GM12878 (cell line): ENCODE data around the gene DICER1. TPM values are rescaled to one million over a fixed set of nuclear protein-coding genes. Genes with fewer than 3 reads are reported as not detected.

ENCODE experiments used
- ATAC-seq: fragments of 200-7000 bp; cut with Tn5 transposase; 3 replicates; pipeline ENCODE4 v1.9.1; 2020; ENCODE audit warnings: mild to moderate bottlenecking, moderate library complexity
- BruUV-seq: library from RNA; stranded (reverse); fragments of 400-500 nt; replicated peaks from 2 replicates; lab custom pipeline; 2021; lab: Mats Ljungman, UMichigan
- CTCF ChIA-PET: fragments of 300-600 bp; sonication (Branson Sonifier 250); formaldehyde crosslinking; extraction: SDS; loops from one replicate; lab custom pipeline; 2021; ENCODE audit warnings: inconsistent platforms; lab: Yijun Ruan, JAX
- POLR2A ChIA-PET: fragments of 350-600 bp; formaldehyde crosslinking; extraction: SDS; loops from one replicate; lab custom pipeline; 2021; ENCODE audit warnings: inconsistent platforms; lab: Charles Lee
- RAD21 ChIA-PET: fragments of 300-600 bp; sonication (Branson Sonifier 250); formaldehyde crosslinking; loops from one replicate; lab custom pipeline; 2023; ENCODE audit warnings: antibody characterized with exemption; ENCODE audit not compliant: unreplicated experiment; lab: Charles Lee
- SMC1A ChIA-PET: fragments of 300-600 bp; sonication (Branson Sonifier 250); formaldehyde crosslinking; loops from one replicate; lab custom pipeline; 2023; ENCODE audit not compliant: unreplicated experiment, uncharacterized antibody; lab: Charles Lee
- DNase-seq: peaks from one replicate; pipeline ENCODE4 v3.0.0-alpha.2; 2011; ENCODE audit warnings: low read depth, low spot score
- FAIRE-seq: peaks from 3 replicates; lab custom pipeline; 2011; peaks lifted over from hg19 to GRCh38; lab: Jason Lieb, UNC
- H2AFZ ChIP-seq: 2 replicates; pipeline ENCODE4 v1.6.0; 2011; ENCODE audit warnings: low read depth, low read length, control low read depth; ENCODE audit not compliant: control insufficient read depth
- H3K27ac ChIP-seq: 2 replicates; pipeline ENCODE4 v1.5.1; 2011; ENCODE audit warnings: control low read depth; ENCODE audit not compliant: control insufficient read depth, insufficient read depth
- H3K27me3 ChIP-seq, 2 experiments: replicated peaks in 1 of 2; 2 replicates each; pipeline versions ENCODE4 v1.6.0 to v1.6.1; 2011; ENCODE audit warnings: low read length in 1 of 2; ENCODE audit not compliant: control insufficient read depth in 2 of 2, insufficient read depth in 2 of 2
- H3K36me3 ChIP-seq, 2 experiments: 2 replicates each; pipeline ENCODE4 v1.5.1; 2011; ENCODE audit warnings: low read length in 1 of 2; ENCODE audit not compliant: control insufficient read depth in 2 of 2, insufficient read depth in 2 of 2
- H3K4me1 ChIP-seq: 2 replicates; pipeline ENCODE4 v1.6.1; 2011; ENCODE audit warnings: mild to moderate bottlenecking, low read length, moderate library complexity, mixed read lengths; ENCODE audit not compliant: control insufficient read depth, insufficient read depth
- H3K4me2 ChIP-seq: 2 replicates; pipeline ENCODE4 v1.6.0; 2011; ENCODE audit warnings: control low read depth; ENCODE audit not compliant: control insufficient read depth, insufficient read depth
- H3K4me3 ChIP-seq: fragments of 200-600 bp; sonication (generic); 2 replicates; pipeline ENCODE4 v1.5.1; 2016
- H3K79me2 ChIP-seq: 2 replicates; pipeline ENCODE4 v1.6.0; 2011; ENCODE audit warnings: low read length; ENCODE audit not compliant: control insufficient read depth, insufficient read depth
- H3K9ac ChIP-seq: 2 replicates; pipeline ENCODE4 v1.8.0; 2011; ENCODE audit warnings: low read length, control low read depth, mixed read lengths; ENCODE audit not compliant: control insufficient read depth, insufficient read depth
- H3K9me3 ChIP-seq: replicated peaks from 3 replicates; pipeline ENCODE4 v1.5.1; 2011; ENCODE audit warnings: mild to moderate bottlenecking, low read length; ENCODE audit not compliant: control insufficient read depth, insufficient read depth
- H4K20me1 ChIP-seq: 2 replicates; pipeline ENCODE4 v1.6.0; 2011; ENCODE audit not compliant: control insufficient read depth, insufficient read depth
- ASH2L ChIP-seq: fragments of 300-600, 200-600 bp; sonication (generic); IDR thresholded peaks from 2 replicates; pipeline ENCODE4 v1.6.1; 2017; ENCODE audit warnings: low read depth, mild to moderate bottlenecking, borderline replicate concordance
- ATF3 ChIP-seq: IDR thresholded peaks from 2 replicates; pipeline ENCODE4 v1.6.1; 2011; ENCODE audit warnings: low read depth, mild to moderate bottlenecking, low read length, moderate library complexity, borderline replicate concordance; ENCODE audit errors: extremely low read depth
- BCL3 ChIP-seq: IDR thresholded peaks from 2 replicates; pipeline ENCODE4 v1.6.1; 2011; ENCODE audit warnings: borderline replicate concordance, low read depth, mild to moderate bottlenecking, moderate library complexity, low read length; ENCODE audit not compliant: insufficient read depth, poor library complexity, severe bottlenecking
- CREM ChIP-seq: IDR thresholded peaks from 2 replicates; pipeline ENCODE4 v1.6.1; 2014; ENCODE audit warnings: antibody characterized with exemption, low read depth
- IKZF2 ChIP-seq, 2 experiments: fragments of 450-650 bp; IDR thresholded peaks; 2 replicates each; pipeline ENCODE4 v1.6.1; 2017; ENCODE audit warnings: mild to moderate bottlenecking in 2 of 2, moderate library complexity in 2 of 2
- JUND ChIP-seq: IDR thresholded peaks from 2 replicates; pipeline ENCODE4 v1.6.1; 2012; ENCODE audit warnings: low read depth, mild to moderate bottlenecking, low read length, improper control_type of control experiment, moderate library complexity
- MYC ChIP-seq: IDR thresholded peaks from 2 replicates; pipeline ENCODE4 v1.6.1; 2011; ENCODE audit warnings: mild to moderate bottlenecking, low read length, moderate library complexity, inconsistent platforms; ENCODE audit not compliant: insufficient read depth, insufficient replicate concordance, insufficient read length, severe bottlenecking
- RELA ChIP-seq: fragments of 450-650 bp; IDR thresholded peaks from 2 replicates; pipeline ENCODE4 v1.8.0; 2014; ENCODE audit warnings: borderline replicate concordance; ENCODE audit not compliant: partially characterized antibody
- SIX5 ChIP-seq: IDR thresholded peaks from 2 replicates; pipeline ENCODE4 v1.6.1; 2011; ENCODE audit warnings: mild to moderate bottlenecking, low read depth, low read length, moderate library complexity; ENCODE audit not compliant: severe bottlenecking
- ZBED1 ChIP-seq: IDR thresholded peaks from 2 replicates; pipeline ENCODE4 v1.6.1; 2016; ENCODE audit warnings: borderline replicate concordance
- ZNF384 ChIP-seq: IDR thresholded peaks from 2 replicates; pipeline ENCODE4 v1.6.1; 2012; ENCODE audit warnings: low read depth, mild to moderate bottlenecking, low read length, improper control_type of control experiment, borderline replicate concordance
- ZSCAN29 ChIP-seq: fragments of 450-650 bp; IDR thresholded peaks from 2 replicates; pipeline ENCODE4 v1.6.1; 2017; ENCODE audit warnings: mild to moderate bottlenecking, moderate library complexity
- WGBS: methylation state at CpG from one replicate; pipeline ENCODE4 v1.1.6; 2016; ENCODE audit warnings: low lambda C conversion rate; ENCODE audit not compliant: insufficient replicate concordance, insufficient coverage; ENCODE audit errors: missing lambda C conversion rate; 5-methylcytosine and 5-hydroxymethylcytosine counted together
- in situ Hi-C: fragments of 300-500 bp; cut with MboI; formaldehyde crosslinking; loops from 9 replicates; pipeline ENCODE4 v1.14.3; 2018; ENCODE audit warnings: mixed read lengths
- intact Hi-C: fragments of 100-400 bp; cut with micrococcal nuclease; formaldehyde crosslinking; loops from one replicate; pipeline ENCODE4 v1.14.2; 2022; ENCODE audit not compliant: unreplicated experiment
- polyA plus RNA-seq, 11 experiments: library from polyadenylated mRNA; depleted of rRNA in 4 of 11; unstranded in 6 of 11; stranded (reverse) in 5 of 11; fragments of >200 nt; fragmentation: Nextera tagmentation in 4 of 11; fragmentation: Illumina TruSeq in 1 of 11; extraction: Ambion mirVana in 4 of 11; extraction: Trizol in 1 of 11; gene quantifications; 1 replicate in 1 of 11; 2 replicates in 10 of 11; pipeline versions ENCODE4 v1.2.1 to v1.2.3, GENCODE V29; 2011 to 2016; ENCODE audit warnings: inconsistent platforms in 2 of 11, missing spikeins in 2 of 11, low read depth in 1 of 11
- total RNA-seq, 4 experiments: library from RNA; depleted of rRNA in 3 of 4; stranded (reverse); fragments of >200 nt in 3 of 4; fragmentation: Illumina TruSeq in 1 of 4; extraction: Trizol in 1 of 4; gene quantifications; 2 replicates each; pipeline versions ENCODE4 v1.2.1 to v1.2.3, GENCODE V29; 2013 to 2021

Gene DICER1
- total and polyA plus RNA-seq, 10 of the 15 experiments (the other 5 are each of a cell fraction or from before 2014, with no cell fraction given) = 6.8 to 70.8 (median 37.1) TPM

DNA sequence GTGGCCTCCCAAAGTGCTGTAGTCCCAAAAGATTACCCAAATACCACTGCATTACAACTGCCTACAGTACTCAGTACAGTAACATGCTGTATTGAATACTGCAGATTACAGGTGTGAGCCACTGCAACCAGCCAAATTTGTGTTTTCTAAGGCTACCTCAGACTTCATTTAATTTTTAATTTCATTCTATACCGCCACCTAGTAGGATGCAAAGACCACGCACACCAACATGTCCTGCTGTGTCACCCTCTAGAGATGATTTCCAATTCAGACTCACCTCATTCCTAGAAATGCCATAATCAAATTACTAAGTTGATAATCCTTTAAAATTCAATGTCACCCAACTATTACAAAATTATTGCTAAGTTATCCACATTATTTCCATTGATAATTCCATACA, 15.1 kb downstream of the DICER1 start:
- Histone ChIP-seq H3K36me3 (peaks cover 2 to 3% of the 10 kb centered on the region in 2 experiments; a peak in 2 of 4 replicates), H3K4me3 (no peak overlapping the region), H2AFZ (no peak overlapping the region), H3K4me1 (peaks cover 22% of the 10 kb centered on the region; the same call in 1 of the 2 replicates), H3K79me2 (peaks cover 85% of the 10 kb centered on the region), H4K20me1 (no peaks in the 10 kb centered on the region)
- ATAC-seq (no peak), DNase-seq (no peak)
- ChIA-PET POLR2A (no interaction called here), RAD21 (no interaction called here), CTCF (interaction anchor here (1.1 kb wide), 1 partner anchor 113 kb away, joined by 3 read pairs; no protein-coding TSS in a partner anchor)
- BruUV-seq = no TSS peak
- 100% methylated on average over 2 of the region's 2 CpGs for WGBS
- intact Hi-C loops = no loop called here
- TF ChIP-seq ZBED1 = no peak
- TF ChIP-seq ZNF384 = no peak
- no peak for TF ChIP-seq BCL3
- TF ChIP-seq ASH2L = no peak
- TF ChIP-seq IKZF2 (IDR thresholded peaks at IDR 0.05) = no peak
- no peak for TF ChIP-seq ATF3
- TF ChIP-seq SIX5 = no peak
- no peak for TF ChIP-seq CREM
- no peak for TF ChIP-seq ZSCAN29
- TF ChIP-seq RELA = no peak
- no peak for TF ChIP-seq JUND
- no peak for TF ChIP-seq MYC
- TF ChIP-seq, all 136 proteins: peak for 0
- SMC1A ChIA-PET = interaction anchor here (1.0 to 2.0 kb wide), 3 partner anchors 9 to 23 kb away, joined by 3 to 7 read pairs (median 5); partner anchors contain the start of gene DICER1
- Histone ChIP-seq H3K9me3 (peaks cover 9% of the 10 kb centered on the region), H3K9ac (no peak overlapping the region), H3K4me2 (no peak overlapping the region), H3K27ac (no peak overlapping the region), H3K27me3 (no peaks in the 10 kb centered on the region)
- FAIRE-seq = no peak
- in situ Hi-C loops = no loop called here
